ES-I3 (cell line): ENCODE data around the gene KCNJ18.
"Not testable (repeated sequence)": the region's sequence is repeated elsewhere in the genome, so short reads cannot be mapped to it uniquely, and the experiment has no call there.

ENCODE experiments used
- H3K36me3 ChIP-seq: 2 replicates; pipeline ENCODE4 v1.6.1; 2013; ENCODE audit warnings: mild to moderate bottlenecking, low read length, control low read depth, moderate library complexity; ENCODE audit not compliant: insufficient read depth
- H3K4me1 ChIP-seq: 2 replicates; pipeline ENCODE4 v1.6.1; 2013; ENCODE audit warnings: mild to moderate bottlenecking, control low read depth, low read length; ENCODE audit not compliant: insufficient read depth
- H3K9ac ChIP-seq: 2 replicates; pipeline ENCODE4 v1.6.1; 2013; ENCODE audit warnings: low read depth, mild to moderate bottlenecking, low read length, moderate library complexity
- H3K9me3 ChIP-seq: 2 replicates; pipeline ENCODE4 v1.6.1; 2013; ENCODE audit warnings: mild to moderate bottlenecking, low read length, moderate library complexity; ENCODE audit not compliant: control insufficient read depth, insufficient read depth

Gene KCNJ18

GRCh38 chr17:21701090-21701489 lies 8.8 kb downstream of the KCNJ18 start:
- not testable (repeated sequence) for H3K36me3 ChIP-seq, H3K4me1 ChIP-seq, H3K9ac ChIP-seq, H3K9me3 ChIP-seq

- not testable (repeated sequence) for H3K4me1 ChIP-seq, H3K9me3 ChIP-seq
Measured at GRCh38 chr17:21702029-21702428, 9.7 kb downstream of the KCNJ18 start.

GRCh38 chr17:21702521-21702920 lies 10.2 kb downstream of the KCNJ18 start:
- H3K4me1 ChIP-seq, H3K36me3 ChIP-seq, H3K9me3 ChIP-seq, H3K9ac ChIP-seq: not testable (repeated sequence)

More at GRCh38 chr17:21702029-21702428, 9.7 kb downstream of the KCNJ18 start:
- H3K36me3 ChIP-seq, H3K9ac ChIP-seq: not testable (repeated sequence)

GRCh38 chr17:21702940-21703640 lies 10.8 kb downstream of the KCNJ18 start:
- H3K4me1 ChIP-seq, H3K36me3 ChIP-seq, H3K9ac ChIP-seq, H3K9me3 ChIP-seq: not testable (repeated sequence)

- H3K9ac ChIP-seq, H3K4me1 ChIP-seq, H3K9me3 ChIP-seq, H3K36me3 ChIP-seq: not testable (repeated sequence)
Measured at GRCh38 chr17:21703891-21704872, 11.9 kb downstream of the KCNJ18 start.

GRCh38 chr17:21705021-21705601 lies 12.8 kb downstream of the KCNJ18 start:
- no peak overlapping the region for H3K9ac ChIP-seq
- no peaks in the 10 kb centered on the region for H3K36me3 ChIP-seq
- H3K4me1 ChIP-seq, result no peaks in the 10 kb centered on the region
- H3K9me3 ChIP-seq, result no peaks in the 10 kb centered on the region

- H3K4me1 ChIP-seq, H3K9ac ChIP-seq, H3K36me3 ChIP-seq, H3K9me3 ChIP-seq: not testable (repeated sequence)
Measured at GRCh38 chr17:21705746-21706145, 13.4 kb downstream of the KCNJ18 start.

- H3K4me1 ChIP-seq, H3K36me3 ChIP-seq, H3K9ac ChIP-seq, H3K9me3 ChIP-seq: not testable (repeated sequence)
Measured at GRCh38 chr17:21706546-21706945, 14.2 kb downstream of the KCNJ18 start.

GRCh38 chr17:21707131-21707530 lies 14.8 kb downstream of the KCNJ18 start:
- H3K4me1 ChIP-seq, H3K9me3 ChIP-seq: not testable (repeated sequence)

GRCh38 chr17:21707711-21708611 lies 15.6 kb downstream of the KCNJ18 start:
- H3K36me3 ChIP-seq, H3K4me1 ChIP-seq, H3K9ac ChIP-seq, H3K9me3 ChIP-seq: not testable (repeated sequence)

More at GRCh38 chr17:21707131-21707530, 14.8 kb downstream of the KCNJ18 start:
- not testable (repeated sequence) for H3K36me3 ChIP-seq, H3K9ac ChIP-seq

GRCh38 chr17:21708612-21709535 lies 16.6 kb downstream of the KCNJ18 start:
- H3K9me3 ChIP-seq, H3K4me1 ChIP-seq, H3K9ac ChIP-seq, H3K36me3 ChIP-seq: not testable (repeated sequence)

- H3K36me3 ChIP-seq, H3K4me1 ChIP-seq, H3K9me3 ChIP-seq, H3K9ac ChIP-seq: not testable (repeated sequence)
Measured at GRCh38 chr17:21709994-21710393, 17.7 kb downstream of the KCNJ18 start.

GRCh38 chr17:21710486-21710885 lies 18.2 kb downstream of the KCNJ18 start:
- not testable (repeated sequence) for H3K36me3 ChIP-seq, H3K9me3 ChIP-seq, H3K4me1 ChIP-seq, H3K9ac ChIP-seq
